ENCODE results near the gene CDK2. TPM values are rescaled to one million over a fixed set of nuclear protein-coding genes. Genes with fewer than 3 reads are reported as not detected.
"Not testable (repeated sequence)": the region's sequence is repeated elsewhere in the genome, so short reads cannot be mapped to it uniquely, and the experiment has no call there.

The CDK2 gene
- total and polyA plus RNA-seq, 9 donors: 20.8 to 34.4 (median 30.6) TPM

DNA sequence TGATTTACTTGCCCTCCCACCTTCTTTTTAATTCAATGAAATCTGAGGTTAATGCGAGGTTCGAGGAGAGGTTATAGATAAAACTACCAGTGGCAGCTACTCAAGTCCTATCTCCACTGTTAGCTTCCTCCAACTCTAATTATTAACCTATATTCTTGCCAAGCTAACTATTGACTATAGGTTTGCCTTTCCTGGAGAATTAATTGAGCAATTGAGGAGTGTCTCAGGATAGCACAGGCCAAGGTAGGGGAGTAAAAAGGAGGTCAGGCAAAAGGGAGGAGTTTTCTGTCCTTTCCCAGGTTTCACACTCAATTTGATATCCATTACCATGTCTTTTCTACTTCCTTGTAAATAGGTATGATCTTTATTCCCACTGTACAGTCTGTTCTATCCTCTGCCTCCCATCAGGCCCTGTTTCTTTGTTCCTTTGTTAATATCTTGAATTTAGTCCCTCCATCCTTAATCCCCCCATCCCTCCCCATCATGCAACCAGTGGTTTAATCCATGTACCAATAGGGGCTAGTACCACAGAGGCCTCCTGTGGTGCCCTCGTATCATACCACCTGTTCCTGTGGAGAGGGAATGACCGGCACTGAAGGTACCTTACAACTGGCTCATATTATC, 26.7 kb downstream of the CDK2 start:
- H3K4me1 ChIP-seq (ENCODE audit: control insufficient read depth, insufficient read depth, low read length): peaks cover 10% of the 10 kb centered on the region
- H3K36me3 ChIP-seq (ENCODE audit: control insufficient read depth, insufficient read depth, low read length): peaks cover 58% of the 10 kb centered on the region
- no peaks in the 10 kb centered on the region for H3K9me3 ChIP-seq (replicated peaks; ENCODE audit: control insufficient read depth, low read depth, low read length)
- no peak for DNase-seq
- no peak overlapping the region for H3K4me3 ChIP-seq (ENCODE audit: low read length)
- no CpG with 5 or more reads among the region's 4 CpGs for WGBS (ENCODE audit: insufficient coverage)
- H3K27ac ChIP-seq (ENCODE audit: low read length): no peak overlapping the region
- no peaks in the 10 kb centered on the region for H3K27me3 ChIP-seq (ENCODE audit: control insufficient read depth, insufficient read depth, low read length)

GRCh38 chr12:55995366-55995765, 28.7 kb downstream of the CDK2 start:
- Histone ChIP-seq H3K36me3 (ENCODE audit: control insufficient read depth, insufficient read depth, low read length) (peaks cover 45% of the 10 kb centered on the region), H3K4me1 (ENCODE audit: control insufficient read depth, insufficient read depth, low read length) (peaks cover 10% of the 10 kb centered on the region), H3K9me3 (replicated peaks; ENCODE audit: control insufficient read depth, low read depth, low read length) (no peaks in the 10 kb centered on the region), H3K27me3 (ENCODE audit: control insufficient read depth, insufficient read depth, low read length) (no peaks in the 10 kb centered on the region), H3K27ac (ENCODE audit: low read length) (no peak overlapping the region), H3K4me3 (ENCODE audit: low read length) (no peak overlapping the region)
- no peak for DNase-seq
- 90% methylated on average over 5 of the region's 8 CpGs for WGBS (ENCODE audit: insufficient coverage)

GRCh38 chr12:55996201-55996714, 29.6 kb downstream of the CDK2 start:
- Histone ChIP-seq H3K4me1 (ENCODE audit: control insufficient read depth, insufficient read depth, low read length) (peaks cover 10% of the 10 kb centered on the region), H3K4me3 (ENCODE audit: low read length) (peak overlapping the region; percentile 75), H3K27me3 (ENCODE audit: control insufficient read depth, insufficient read depth, low read length) (no peaks in the 10 kb centered on the region), H3K36me3 (ENCODE audit: control insufficient read depth, insufficient read depth, low read length) (peaks cover 36% of the 10 kb centered on the region), H3K9me3 (replicated peaks; ENCODE audit: control insufficient read depth, low read depth, low read length) (no peaks in the 10 kb centered on the region), H3K27ac (ENCODE audit: low read length) (peak overlapping the region; percentile 94)
- 44% methylated on average over 7 of the region's 14 CpGs for WGBS (ENCODE audit: insufficient coverage)
- DNase-seq: peak; percentile 81

DNA sequence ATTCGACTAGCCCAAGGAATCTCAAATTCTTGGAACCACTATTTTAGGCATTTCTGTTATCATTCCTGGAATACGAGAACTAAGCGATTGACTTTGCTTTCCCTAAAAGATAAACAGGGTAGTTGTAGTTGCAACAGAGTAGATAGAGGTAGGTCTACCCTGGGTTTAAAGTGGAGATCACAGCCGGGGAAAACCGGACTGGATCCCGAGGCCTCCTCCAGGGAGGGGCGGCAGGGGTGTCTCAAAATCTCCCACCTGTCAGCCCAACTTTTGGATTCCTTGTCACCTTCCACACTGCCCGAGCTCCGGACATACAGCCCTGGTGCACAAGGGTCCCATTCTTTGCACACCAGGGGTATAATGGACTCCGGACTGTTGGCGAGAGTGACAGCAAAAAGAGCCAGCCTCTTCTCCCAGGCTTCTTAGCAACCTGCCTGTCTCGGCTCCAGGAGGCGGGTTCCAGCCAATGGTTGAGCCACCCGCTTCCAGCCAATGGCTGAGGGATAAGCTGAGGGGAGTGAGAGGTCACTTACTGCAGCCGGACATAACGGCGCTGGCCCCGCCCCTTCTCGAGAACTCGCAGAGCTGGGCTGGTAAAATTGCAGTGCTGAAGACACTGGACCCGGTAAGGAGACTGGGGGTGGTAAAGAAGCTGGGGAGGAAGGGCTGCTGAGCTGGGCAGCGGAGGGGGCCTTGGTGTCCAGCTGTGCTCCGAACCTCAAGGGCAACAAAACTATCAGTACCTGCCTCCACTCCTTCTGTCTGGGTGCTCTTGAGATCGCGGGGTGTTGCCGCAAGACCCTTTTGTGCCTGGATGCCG, 30.3 kb downstream of the CDK2 start, which contains the start of gene SUOX:
TSS of gene SUOX (plus strand) at position 562 of the 820 bp plus-strand sequence. CDS start 4,946 bp downstream, outside the sequence.
- Histone ChIP-seq H3K4me3 (ENCODE audit: low read length) (peak within 1 kb of the TSS; percentile 75), H3K27me3 (ENCODE audit: control insufficient read depth, insufficient read depth, low read length) (no peaks in the 10 kb centered on the region), H3K9me3 (replicated peaks; ENCODE audit: control insufficient read depth, low read depth, low read length) (no peaks in the 10 kb centered on the region), H3K36me3 (ENCODE audit: control insufficient read depth, insufficient read depth, low read length) (peaks cover 37% of the 10 kb centered on the region), H3K27ac (ENCODE audit: low read length) (peak within 1 kb of the TSS; percentile 94), H3K4me1 (ENCODE audit: control insufficient read depth, insufficient read depth, low read length) (peaks cover 10% of the 10 kb centered on the region)
- DNase-seq: peak; percentile 99
- WGBS (ENCODE audit: insufficient coverage): 0% methylated on average over 12 of the region's 27 CpGs

- peaks cover 10% of the 10 kb centered on the region for H3K4me1 ChIP-seq (ENCODE audit: control insufficient read depth, insufficient read depth, low read length)
- DNase-seq: no peak
- no peaks in the 10 kb centered on the region for H3K27me3 ChIP-seq (ENCODE audit: control insufficient read depth, insufficient read depth, low read length)
- H3K27ac ChIP-seq (ENCODE audit: low read length): peak overlapping the region; percentile 88
- no peaks in the 10 kb centered on the region for H3K9me3 ChIP-seq (replicated peaks; ENCODE audit: control insufficient read depth, low read depth, low read length)
- peak overlapping the region; percentile 75 for H3K4me3 ChIP-seq (ENCODE audit: low read length)
- 0% methylated on average over 1 of the region's 5 CpGs for WGBS (ENCODE audit: insufficient coverage)
- peaks cover 37% of the 10 kb centered on the region for H3K36me3 ChIP-seq (ENCODE audit: control insufficient read depth, insufficient read depth, low read length)
Measured at GRCh38 chr12:55997535-55997859, 30.9 kb downstream of the CDK2 start.

- H3K4me1 ChIP-seq (ENCODE audit: control insufficient read depth, insufficient read depth, low read length): peaks cover 10% of the 10 kb centered on the region
- not testable (repeated sequence) for H3K27ac ChIP-seq (ENCODE audit: low read length); DNase-seq; H3K4me3 ChIP-seq (ENCODE audit: low read length); H3K9me3 ChIP-seq (replicated peaks; ENCODE audit: control insufficient read depth, low read depth, low read length); H3K27me3 ChIP-seq (ENCODE audit: control insufficient read depth, insufficient read depth, low read length)
- peaks cover 38% of the 10 kb centered on the region for H3K36me3 ChIP-seq (ENCODE audit: control insufficient read depth, insufficient read depth, low read length)
- 87% methylated on average over 2 of the region's 6 CpGs for WGBS (ENCODE audit: insufficient coverage)
Measured at GRCh38 chr12:55999522-55999921, 32.9 kb downstream of the CDK2 start.

GRCh38 chr12:55999999-56000540, 33.4 kb downstream of the CDK2 start:
- DNase-seq; H3K27ac ChIP-seq (ENCODE audit: low read length); H3K9me3 ChIP-seq (replicated peaks; ENCODE audit: control insufficient read depth, low read depth, low read length); H3K4me3 ChIP-seq (ENCODE audit: low read length); H3K27me3 ChIP-seq (ENCODE audit: control insufficient read depth, insufficient read depth, low read length): not testable (repeated sequence)
- Histone ChIP-seq H3K36me3 (ENCODE audit: control insufficient read depth, insufficient read depth, low read length) (peaks cover 42% of the 10 kb centered on the region), H3K4me1 (ENCODE audit: control insufficient read depth, insufficient read depth, low read length) (peaks cover 10% of the 10 kb centered on the region)
- WGBS (ENCODE audit: insufficient coverage): 94% methylated on average over 21 of the region's 33 CpGs

DNA sequence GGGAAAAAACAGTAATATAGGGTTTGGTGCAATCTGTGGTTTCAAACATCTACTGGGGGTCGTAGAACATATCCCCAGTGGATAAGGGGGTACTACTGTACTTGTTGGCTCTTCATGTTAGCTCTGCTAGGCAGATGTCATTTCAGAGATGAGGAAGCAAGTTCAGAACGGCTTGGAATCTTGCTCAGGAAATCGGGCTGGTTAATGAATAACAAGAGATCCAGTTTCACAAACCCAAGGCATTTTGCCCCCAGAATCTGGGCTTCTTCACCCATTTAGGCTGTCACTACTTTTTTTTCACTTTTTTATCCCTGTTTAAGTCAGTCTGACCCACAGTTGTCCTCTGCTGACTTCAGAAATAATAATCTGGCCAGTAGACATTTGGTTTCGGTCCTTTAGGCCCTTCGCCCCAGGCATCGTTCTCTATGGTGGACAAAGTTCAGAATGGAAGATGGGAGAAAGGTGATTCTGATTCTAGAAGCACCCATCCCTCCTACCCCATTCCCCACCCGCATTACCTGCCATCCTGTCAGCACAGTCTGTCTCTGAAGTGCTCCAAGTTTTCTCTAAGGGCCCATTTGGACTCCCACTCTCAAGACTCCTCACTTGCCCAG, 35.0 kb downstream of the CDK2 start:
- H3K4me1 ChIP-seq (ENCODE audit: control insufficient read depth, insufficient read depth, low read length): peaks cover 8% of the 10 kb centered on the region
- H3K9me3 ChIP-seq (replicated peaks; ENCODE audit: control insufficient read depth, low read depth, low read length): no peaks in the 10 kb centered on the region
- H3K4me3 ChIP-seq (ENCODE audit: low read length): no peak overlapping the region
- H3K27ac ChIP-seq (ENCODE audit: low read length): no peak overlapping the region
- DNase-seq: no peak
- no peaks in the 10 kb centered on the region for H3K27me3 ChIP-seq (ENCODE audit: control insufficient read depth, insufficient read depth, low read length)
- H3K36me3 ChIP-seq (ENCODE audit: control insufficient read depth, insufficient read depth, low read length): peaks cover 42% of the 10 kb centered on the region
- WGBS (ENCODE audit: insufficient coverage): 67% methylated on average over 3 of the region's 7 CpGs

GRCh38 chr12:56003376-56003775, 36.7 kb downstream of the CDK2 start:
- H3K36me3 ChIP-seq (ENCODE audit: control insufficient read depth, insufficient read depth, low read length): peaks cover 42% of the 10 kb centered on the region

GRCh38 chr12:56004211-56004610, 37.6 kb downstream of the CDK2 start:
- DNase-seq: no peak
- Histone ChIP-seq H3K27ac (ENCODE audit: low read length) (no peak overlapping the region), H3K9me3 (replicated peaks; ENCODE audit: control insufficient read depth, low read depth, low read length) (no peaks in the 10 kb centered on the region), H3K36me3 (ENCODE audit: control insufficient read depth, insufficient read depth, low read length) (peaks cover 36% of the 10 kb centered on the region), H3K4me3 (ENCODE audit: low read length) (no peak overlapping the region), H3K4me1 (ENCODE audit: control insufficient read depth, insufficient read depth, low read length) (peaks cover 9% of the 10 kb centered on the region), H3K27me3 (ENCODE audit: control insufficient read depth, insufficient read depth, low read length) (no peaks in the 10 kb centered on the region)
- WGBS (ENCODE audit: insufficient coverage): 88% methylated on average over 8 of the region's 10 CpGs

More at GRCh38 chr12:56003376-56003775, 36.7 kb downstream of the CDK2 start:
- not testable (repeated sequence) for DNase-seq; H3K4me3 ChIP-seq (ENCODE audit: low read length); H3K9me3 ChIP-seq (replicated peaks; ENCODE audit: control insufficient read depth, low read depth, low read length); H3K27me3 ChIP-seq (ENCODE audit: control insufficient read depth, insufficient read depth, low read length); H3K27ac ChIP-seq (ENCODE audit: low read length); H3K4me1 ChIP-seq (ENCODE audit: control insufficient read depth, insufficient read depth, low read length)
- 74% methylated on average over 3 of the region's 5 CpGs for WGBS (ENCODE audit: insufficient coverage)

Measured in muscle of leg (tissue), 11 donors.